Esophagus muscularis mucosa (tissue), 3 donors: ENCODE results near the gene CYP27A1.

ENCODE experiments used
- POLR2A ChIP-seq: fragments of 450-650 bp; IDR thresholded peaks from one replicate; pipeline ENCODE4 v1.6.1; 2017; ENCODE audit warnings: antibody characterized with exemption, moderate library complexity, mild to moderate bottlenecking, low read depth
- TF ChIP-seq, protein P1 (sequence below), 3 experiments: fragments of 200-600 bp in 2 of 3; fragments of 450-650 bp in 1 of 3; sonication (generic) in 2 of 3; IDR thresholded peaks; one replicate each; pipeline ENCODE4 v1.5.1; 2017 to 2019; ENCODE audit warnings: antibody characterized with exemption in 3 of 3, mild to moderate bottlenecking in 2 of 3, moderate library complexity in 1 of 3

DNA sequence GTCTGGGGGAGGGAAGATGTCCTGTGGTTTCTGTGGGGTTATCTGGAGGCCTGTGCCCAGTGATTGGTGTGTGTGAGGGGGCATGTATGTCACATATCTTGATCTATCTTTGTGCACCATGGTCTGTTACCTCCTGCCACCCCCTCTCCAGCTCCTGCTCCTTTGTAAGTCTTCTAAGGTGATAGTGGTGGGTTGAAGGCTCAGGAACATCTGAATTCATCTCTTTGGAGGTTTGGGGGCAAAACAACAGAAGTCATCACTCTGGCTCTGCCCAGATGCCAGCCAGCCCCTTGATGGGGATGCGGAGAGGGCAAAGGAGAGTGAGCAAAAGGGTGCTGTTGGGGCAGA is 74.9 kb downstream of the CYP27A1 start:
- TF ChIP-seq, protein P1, sequence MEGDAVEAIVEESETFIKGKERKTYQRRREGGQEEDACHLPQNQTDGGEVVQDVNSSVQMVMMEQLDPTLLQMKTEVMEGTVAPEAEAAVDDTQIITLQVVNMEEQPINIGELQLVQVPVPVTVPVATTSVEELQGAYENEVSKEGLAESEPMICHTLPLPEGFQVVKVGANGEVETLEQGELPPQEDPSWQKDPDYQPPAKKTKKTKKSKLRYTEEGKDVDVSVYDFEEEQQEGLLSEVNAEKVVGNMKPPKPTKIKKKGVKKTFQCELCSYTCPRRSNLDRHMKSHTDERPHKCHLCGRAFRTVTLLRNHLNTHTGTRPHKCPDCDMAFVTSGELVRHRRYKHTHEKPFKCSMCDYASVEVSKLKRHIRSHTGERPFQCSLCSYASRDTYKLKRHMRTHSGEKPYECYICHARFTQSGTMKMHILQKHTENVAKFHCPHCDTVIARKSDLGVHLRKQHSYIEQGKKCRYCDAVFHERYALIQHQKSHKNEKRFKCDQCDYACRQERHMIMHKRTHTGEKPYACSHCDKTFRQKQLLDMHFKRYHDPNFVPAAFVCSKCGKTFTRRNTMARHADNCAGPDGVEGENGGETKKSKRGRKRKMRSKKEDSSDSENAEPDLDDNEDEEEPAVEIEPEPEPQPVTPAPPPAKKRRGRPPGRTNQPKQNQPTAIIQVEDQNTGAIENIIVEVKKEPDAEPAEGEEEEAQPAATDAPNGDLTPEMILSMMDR (IDR thresholded peaks at IDR 0.05) = no peak
- no peak for TF ChIP-seq POLR2A
